Hematopoietic multipotent progenitor cell treated with erythropoietin and hydrocortisone succinate and interleukin-3 and kit ligand, for 15 days (in vitro differentiated cells): Measurements from ENCODE around the gene RNF39.
A peak's percentile ranks its signal among the peaks of the same experiment; 100 is the strongest.

ENCODE experiments used
- DNase-seq: peaks from one replicate; pipeline ENCODE4 v3.0.0-alpha.2; 2015; ENCODE audit warnings: low spot score

The RNF39 gene

GRCh38 chr6:30097902-30098768 lies 22.6 kb upstream of the RNF39 start:
- DNase-seq: no peak

- no peak for DNase-seq
These were observed 21.3 kb upstream of the RNF39 start for GRCh38 chr6:30096829-30097228.

- DNase-seq: no peak
These were observed 18.5 kb upstream of the RNF39 start for GRCh38 chr6:30093951-30094661.

GRCh38 chr6:30092852-30093543 lies 17.4 kb upstream of the RNF39 start:
- no peak for DNase-seq

- DNase-seq: no peak
These were observed 16.2 kb upstream of the RNF39 start for GRCh38 chr6:30091577-30092381.

GRCh38 chr6:30087876-30088275 lies 12.3 kb upstream of the RNF39 start:
- DNase-seq: no peak

- DNase-seq: no peak
These were observed 1.6 kb upstream of the RNF39 start for GRCh38 chr6:30077218-30077617.

GRCh38 chr6:30075790-30076732 lies 492 bp upstream of the RNF39 start:
- no peak for DNase-seq

- DNase-seq: no peak
These were observed 1.1 kb downstream of the RNF39 start for GRCh38 chr6:30074331-30075093.

GRCh38 chr6:30073489-30074235 lies 1.9 kb downstream of the RNF39 start:
- no peak for DNase-seq

- no peak for DNase-seq
These were observed 3.7 kb downstream of the RNF39 start for GRCh38 chr6:30071858-30072257.

GRCh38 chr6:30071081-30071818 lies 4.3 kb downstream of the RNF39 start:
- DNase-seq: no peak

- DNase-seq: peak; percentile 7
These were observed 8.0 kb downstream of the RNF39 start for GRCh38 chr6:30067460-30068139.

- DNase-seq: peak; percentile 99
These were observed 8.8 kb downstream of the RNF39 start, which contains the start of gene PPP1R11 for GRCh38 chr6:30066577-30067459. Gene PPP1R11, plus strand, starts transcription at chr6:30067198. Its CDS starts 213 bp downstream, at chr6:30067411.

- no peak for DNase-seq
These were observed 9.5 kb downstream of the RNF39 start for GRCh38 chr6:30066082-30066481.

GRCh38 chr6:30063315-30063714 lies 12.3 kb downstream of the RNF39 start:
- DNase-seq: no peak
